HepG2 (cell line): Measurements from ENCODE around the gene ATRNL1. TPM values are rescaled to one million over a fixed set of nuclear protein-coding genes. Genes with fewer than 3 reads are reported as not detected.

Experiments
- ATAC-seq: fragments of 200-7000 bp; cut with Tn5 transposase; 3 replicates; pipeline ENCODE4 v1.9.1; 2020; ENCODE audit warnings: mild to moderate bottlenecking, moderate library complexity
- BruUV-seq: library from RNA; stranded (reverse); fragments of 400-500 nt; replicated peaks from 2 replicates; lab custom pipeline; 2021; lab: Mats Ljungman, UMichigan
- CTCF ChIA-PET: fragments of 300-600 bp; formaldehyde crosslinking; extraction: SDS; loops from one replicate; lab custom pipeline; 2021; ENCODE audit warnings: low total read pairs, inconsistent platforms, low intra/inter-chr PET ratio; lab: Yijun Ruan, JAX
- POLR2A ChIA-PET: fragments of 350-600 bp; sonication (Branson Sonifier 250); formaldehyde crosslinking; loops from one replicate; lab custom pipeline; 2020; ENCODE audit warnings: antibody characterized with exemption, inconsistent platforms; lab: Yijun Ruan, JAX
- DNase-seq: peaks from one replicate; pipeline ENCODE4 v3.0.0-alpha.2; 2015; ENCODE audit warnings: low spot score
- FAIRE-seq: peaks from 3 replicates; lab custom pipeline; 2011; peaks lifted over from hg19 to GRCh38; lab: Jason Lieb, UNC
- H2AFZ ChIP-seq: one replicate; pipeline ENCODE4 v1.6.1; 2011; ENCODE audit warnings: low read length, inconsistent platforms
- H3K27ac ChIP-seq: fragments of 300-600 bp; 3 replicates; pipeline ENCODE4 v1.8.0; 2011; ENCODE audit warnings: mixed run types, mild to moderate bottlenecking, mixed read lengths, low read length, inconsistent platforms; ENCODE audit not compliant: insufficient read depth; ENCODE audit errors: extremely low read length
- H3K27me3 ChIP-seq, 2 experiments: fragments of 200-600 bp in 1 of 2; 2 replicates in 1 of 2; 3 replicates in 1 of 2; pipeline versions ENCODE4 v1.6.0 to v1.8.0; 2011; ENCODE audit warnings: low read length in 2 of 2, mild to moderate bottlenecking in 2 of 2, moderate library complexity in 2 of 2, inconsistent platforms in 1 of 2; ENCODE audit not compliant: insufficient read depth in 2 of 2, control insufficient read depth in 1 of 2
- H3K36me3 ChIP-seq, 2 experiments: fragments of 200-600 bp in 1 of 2; replicated peaks in 1 of 2; 2 replicates in 1 of 2; 3 replicates in 1 of 2; pipeline versions ENCODE4 v1.5.1 to v1.8.0; 2011; ENCODE audit warnings: low read length in 2 of 2, inconsistent platforms in 1 of 2; ENCODE audit not compliant: insufficient read depth in 2 of 2, control insufficient read depth in 1 of 2
- H3K4me1 ChIP-seq: 2 replicates; pipeline ENCODE4 v1.5.1; 2012; ENCODE audit warnings: low read length, inconsistent platforms; ENCODE audit not compliant: insufficient read depth
- H3K4me2 ChIP-seq: 2 replicates; pipeline ENCODE4 v1.6.0; 2011; ENCODE audit warnings: low read depth, low read length, inconsistent platforms
- H3K4me3 ChIP-seq, 3 experiments: fragments of 200-600 bp in 1 of 3; sonication (generic), shearing (Covaris generic) in 1 of 3; replicated peaks in 1 of 3; 2 replicates each; pipeline ENCODE4 v1.5.1; 2011 to 2016; ENCODE audit warnings: low read length in 3 of 3, inconsistent platforms in 2 of 3, low read depth in 2 of 3, mild to moderate bottlenecking in 2 of 3, control low read depth in 1 of 3, mixed read lengths in 1 of 3; ENCODE audit not compliant: insufficient read depth in 1 of 3
- H3K79me2 ChIP-seq: one replicate; pipeline ENCODE4 v1.6.1; 2011; ENCODE audit warnings: low read length, inconsistent platforms; ENCODE audit not compliant: insufficient read depth
- H3K9ac ChIP-seq: 2 replicates; pipeline ENCODE4 v1.6.0; 2011; ENCODE audit warnings: mild to moderate bottlenecking, low read depth, low read length, inconsistent platforms; ENCODE audit not compliant: insufficient read depth
- H3K9me3 ChIP-seq: 2 replicates; pipeline ENCODE4 v1.5.1; 2012; ENCODE audit warnings: mild to moderate bottlenecking, low read length
- H4K20me1 ChIP-seq: 2 replicates; pipeline ENCODE4 v1.6.0; 2011; ENCODE audit warnings: inconsistent platforms, mild to moderate bottlenecking, low read length, moderate library complexity; ENCODE audit not compliant: insufficient read depth
- BCLAF1 ChIP-seq: fragments of 450-650 bp; IDR thresholded peaks from 2 replicates; pipeline ENCODE4 v1.6.1; 2017; ENCODE audit warnings: mild to moderate bottlenecking
- ELF3 ChIP-seq: IDR thresholded peaks from 2 replicates; pipeline ENCODE4 v1.6.1; 2016; ENCODE audit warnings: missing genetic modification reagents, missing compliant biosample characterization
- HNF4A ChIP-seq: sonication (generic); formaldehyde crosslinking; IDR thresholded peaks from 2 replicates; pipeline ENCODE4 v1.4.0; 2020; ENCODE audit warnings: missing genetic modification reagents
- KDM2A ChIP-seq: sonication (generic); formaldehyde crosslinking; IDR thresholded peaks from 2 replicates; pipeline ENCODE4 v1.4.0; 2020; ENCODE audit warnings: low read depth, missing genetic modification reagents, borderline replicate concordance
- KDM5B ChIP-seq: sonication (generic); formaldehyde crosslinking; IDR thresholded peaks from 2 replicates; pipeline ENCODE4 v1.4.0; 2020; ENCODE audit warnings: missing genetic modification reagents, mild to moderate bottlenecking, borderline replicate concordance
- KLF9 ChIP-seq: IDR thresholded peaks from 2 replicates; pipeline ENCODE4 v1.6.1; 2016; ENCODE audit warnings: low read depth
- MTA3 ChIP-seq: sonication (generic); formaldehyde crosslinking; IDR thresholded peaks from 2 replicates; pipeline ENCODE4 v1.4.0; 2020; ENCODE audit warnings: missing genetic modification reagents
- SOX13 ChIP-seq, 3 experiments: fragments of 450-650 bp in 1 of 3; sonication (generic) in 1 of 3; formaldehyde crosslinking in 1 of 3; IDR thresholded peaks in 2 of 3; conservative IDR thresholded peaks in 1 of 3; 2 replicates each; pipeline versions ENCODE4 v1.5.0 to v1.6.1; 2016 to 2020; ENCODE audit warnings: antibody characterized with exemption in 1 of 3, mild to moderate bottlenecking in 1 of 3, missing compliant biosample characterization in 1 of 3, missing genetic modification reagents in 1 of 3, moderate library complexity in 1 of 3
- ZNF674 ChIP-seq: sonication (generic); formaldehyde crosslinking; IDR thresholded peaks from 2 replicates; pipeline ENCODE4 v1.5.0; 2020; ENCODE audit warnings: low read depth, mild to moderate bottlenecking, missing genetic modification reagents
- ZNF775 ChIP-seq: sonication (generic); formaldehyde crosslinking; IDR thresholded peaks from 2 replicates; pipeline ENCODE4 v1.4.0; 2020; ENCODE audit warnings: missing genetic modification reagents, mild to moderate bottlenecking, moderate library complexity, borderline replicate concordance
- WGBS: methylation state at CpG from one replicate; pipeline ENCODE4 v1.1.6; 2017; ENCODE audit warnings: low lambda C conversion rate; 5-methylcytosine and 5-hydroxymethylcytosine counted together
- in situ Hi-C: cut with HindIII; loops from 2 replicates; pipeline ENCODE4 v1.10.0; 2017; ENCODE audit warnings: low pct_unique_long_range_greater_than_20kb; ENCODE audit not compliant: extremely low pct_ligation_motif_present
- intact Hi-C: fragments of 100-400 bp; cut with micrococcal nuclease; formaldehyde crosslinking; loops from one replicate; pipeline ENCODE4 v1.10.0; 2022; ENCODE audit not compliant: unreplicated experiment
- polyA plus RNA-seq, 8 experiments: library from polyadenylated mRNA; depleted of rRNA in 3 of 8; stranded (reverse) in 7 of 8; unstranded in 1 of 8; fragments of >200 nt; fragmentation: Illumina TruSeq in 4 of 8; extraction: Trizol in 4 of 8; gene quantifications; 2 replicates each; pipeline versions ENCODE4 v1.2.1 to v1.2.3, GENCODE V29; 2011 to 2016; ENCODE audit warnings: low read depth in 4 of 8, missing spikeins in 1 of 8, mixed read lengths in 1 of 8; ENCODE audit not compliant: insufficient read depth in 1 of 8
- total RNA-seq, 5 experiments: library from RNA; depleted of rRNA; stranded (reverse); fragments of >200 nt; fragmentation: Illumina TruSeq; extraction: Trizol; gene quantifications; 2 replicates each; pipeline ENCODE4 v1.2.3, GENCODE V29; 2016; ENCODE audit warnings: low read depth in 1 of 5
- TF ChIP-seq, protein P1 (sequence below): sonication (generic); formaldehyde crosslinking; IDR thresholded peaks from 2 replicates; pipeline ENCODE4 v1.4.0; 2020; ENCODE audit warnings: low read depth, mild to moderate bottlenecking, missing genetic modification reagents

The ATRNL1 gene
- total and polyA plus RNA-seq, 2 of the 13 experiments (the other 11 are each of a cell fraction or from before 2014, with no cell fraction given), result 0.04 TPM; not detected in 1

DNA sequence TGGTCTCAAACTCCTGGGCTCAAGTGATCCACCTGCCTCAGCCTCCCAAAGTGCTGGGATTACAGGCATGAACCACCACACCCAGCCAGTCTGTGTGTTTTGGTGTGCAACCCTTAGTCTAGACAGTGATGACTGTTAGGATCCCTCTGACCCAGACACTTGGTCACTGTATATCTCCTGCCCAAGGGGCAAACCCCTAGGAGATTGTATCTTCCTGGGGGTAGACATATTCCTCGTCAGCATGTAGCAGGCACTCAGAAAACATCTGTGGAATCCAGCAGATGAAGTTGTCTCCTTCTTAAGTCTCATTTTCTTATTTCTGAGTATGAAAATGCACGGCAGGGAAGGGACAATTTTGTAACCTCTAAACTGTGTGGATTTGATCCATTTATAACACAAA is 887.3 kb downstream of the ATRNL1 start:
- ChIA-PET POLR2A (no interaction called here), CTCF (no interaction called here)
- H3K27ac ChIP-seq, result no peak overlapping the region
- 41% methylated on average over 2 of the region's 2 CpGs for WGBS
- no TSS peak for BruUV-seq
- H3K4me3 ChIP-seq, result no peak overlapping the region
- H3K36me3 ChIP-seq, result no peaks in the 10 kb centered on the region
- no peaks in the 10 kb centered on the region for H3K27me3 ChIP-seq
- no peak overlapping the region for H3K9ac ChIP-seq
- H3K79me2 ChIP-seq, result no peaks in the 10 kb centered on the region
- H3K4me1 ChIP-seq, result no peaks in the 10 kb centered on the region
- intact Hi-C loops, result no loop called here
- H4K20me1 ChIP-seq, result no peaks in the 10 kb centered on the region
- FAIRE-seq (no peak), DNase-seq (no peak), ATAC-seq (no peak)
- in situ Hi-C loops, result no loop called here
- H2AFZ ChIP-seq, result no peak overlapping the region
- H3K9me3 ChIP-seq, result no peaks in the 10 kb centered on the region
- H3K4me2 ChIP-seq, result no peak overlapping the region
- no peak for TF ChIP-seq BCLAF1
- no peak for TF ChIP-seq ZNF674 (CRISPR knock-in tag)
- TF ChIP-seq SOX13 (IDR thresholded peaks at IDR 0.05), result no peak
- no peak for TF ChIP-seq SOX13 (CRISPR knock-in tag; conservative IDR thresholded peaks at IDR 0.05 in 1 of 2, IDR thresholded peaks at IDR 0.05 in 1 of 2)

GRCh38 chr10:115981081-115981480 is 887.9 kb downstream of the ATRNL1 start:
- ATAC-seq (no peak), DNase-seq (no peak), FAIRE-seq (no peak)
- no peaks in the 10 kb centered on the region for H4K20me1 ChIP-seq
- no peak overlapping the region; the same call in 1 of the 2 replicates for H3K4me2 ChIP-seq
- in situ Hi-C loops, result no loop called here
- H3K4me3 ChIP-seq, result no peak overlapping the region
- H3K4me1 ChIP-seq, result no peaks in the 10 kb centered on the region
- intact Hi-C loops, result no loop called here
- BruUV-seq, result no TSS peak
- H3K27ac ChIP-seq, result no peak overlapping the region
- POLR2A ChIA-PET, result no interaction called here
- H3K9me3 ChIP-seq, result no peaks in the 10 kb centered on the region; the same call in 1 of the 2 replicates
- no peaks in the 10 kb centered on the region for H3K36me3 ChIP-seq
- CTCF ChIA-PET, result no interaction called here
- H3K79me2 ChIP-seq, result no peaks in the 10 kb centered on the region
- no peak overlapping the region for H2AFZ ChIP-seq
- H3K27me3 ChIP-seq, result no peaks in the 10 kb centered on the region
- WGBS, result 67% methylated on average over 8 of the region's 8 CpGs
- no peak overlapping the region for H3K9ac ChIP-seq
- no peak for TF ChIP-seq ZNF775 (CRISPR knock-in tag)
- TF ChIP-seq, protein P1, sequence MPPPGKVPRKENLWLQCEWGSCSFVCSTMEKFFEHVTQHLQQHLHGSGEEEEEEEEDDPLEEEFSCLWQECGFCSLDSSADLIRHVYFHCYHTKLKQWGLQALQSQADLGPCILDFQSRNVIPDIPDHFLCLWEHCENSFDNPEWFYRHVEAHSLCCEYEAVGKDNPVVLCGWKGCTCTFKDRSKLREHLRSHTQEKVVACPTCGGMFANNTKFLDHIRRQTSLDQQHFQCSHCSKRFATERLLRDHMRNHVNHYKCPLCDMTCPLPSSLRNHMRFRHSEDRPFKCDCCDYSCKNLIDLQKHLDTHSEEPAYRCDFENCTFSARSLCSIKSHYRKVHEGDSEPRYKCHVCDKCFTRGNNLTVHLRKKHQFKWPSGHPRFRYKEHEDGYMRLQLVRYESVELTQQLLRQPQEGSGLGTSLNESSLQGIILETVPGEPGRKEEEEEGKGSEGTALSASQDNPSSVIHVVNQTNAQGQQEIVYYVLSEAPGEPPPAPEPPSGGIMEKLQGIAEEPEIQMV (CRISPR knock-in tag), result no peak
- no peak for TF ChIP-seq MTA3 (CRISPR knock-in tag)
- no peak for TF ChIP-seq KDM5B
- TF ChIP-seq KLF9 (CRISPR knock-in tag), result no peak
- no peak for TF ChIP-seq KDM2A (CRISPR knock-in tag)
- TF ChIP-seq HNF4A, result no peak
- no peak for TF ChIP-seq ELF3 (CRISPR knock-in tag)
